HCT116 (cell line): ENCODE data around the gene FCHO2. TPM values are rescaled to one million over a fixed set of nuclear protein-coding genes. Genes with fewer than 3 reads are reported as not detected.

ENCODE experiments used
- ATAC-seq: fragments of 200-7000 bp; cut with Tn5 transposase; 2 replicates; pipeline ENCODE4 v1.9.1; 2020; ENCODE audit warnings: mild to moderate bottlenecking, moderate library complexity
- BruUV-seq: library from RNA; stranded (reverse); fragments of 400-500 nt; replicated peaks from 2 replicates; lab custom pipeline; 2021; lab: Mats Ljungman, UMichigan
- CTCF ChIA-PET: fragments of 300-600 bp; sonication (Branson Sonifier 250); formaldehyde crosslinking; loops from one replicate; lab custom pipeline; 2021; ENCODE audit warnings: antibody characterized with exemption; lab: Charles Lee
- POLR2A ChIA-PET: fragments of 300-600, 350-600 bp; sonication (Branson Sonifier 250); formaldehyde crosslinking; loops from one replicate; lab custom pipeline; 2021; ENCODE audit warnings: antibody characterized with exemption; lab: Charles Lee
- RAD21 ChIA-PET, 2 experiments: fragments of 300-600 bp; sonication (Branson Sonifier 250); formaldehyde crosslinking; loops; one replicate each; lab custom pipeline; 2023; ENCODE audit warnings: low total read pairs in 2 of 2; ENCODE audit not compliant: uncharacterized antibody in 2 of 2, unreplicated experiment in 2 of 2, low non-redundant PET in 1 of 2; lab: Charles Lee
- DNase-seq: peaks from one replicate; pipeline ENCODE4 v3.0.0-alpha.2; 2010; ENCODE audit warnings: low read depth, low spot score
- H2AFZ ChIP-seq: fragments of 200-600 bp; shearing (Covaris generic), sonication (generic); 2 replicates; pipeline ENCODE4 v1.6.1; 2017; ENCODE audit warnings: low read depth, mixed run types, mixed read lengths, antibody characterized with exemption, low read length; ENCODE audit not compliant: poor library complexity, severe bottlenecking
- H3K27ac ChIP-seq: 2 replicates; pipeline ENCODE4 v1.5.1; 2012; ENCODE audit warnings: low read depth, low read length
- H3K27me3 ChIP-seq: fragments of 200-600 bp; sonication (generic); 2 replicates; pipeline ENCODE4 v1.6.1; 2016; ENCODE audit warnings: mixed run types, low read length, mixed read lengths; ENCODE audit not compliant: insufficient read depth
- H3K36me3 ChIP-seq, 2 experiments: fragments of 200-500 bp in 1 of 2; fragments of 200-600 bp in 1 of 2; sonication (Bioruptor generic) in 1 of 2; sonication (generic) in 1 of 2; 2 replicates each; pipeline versions ENCODE4 v1.5.1 to v1.6.1; 2014 to 2016; ENCODE audit warnings: low read length in 2 of 2, inconsistent platforms in 1 of 2, mixed read lengths in 1 of 2, mixed run types in 1 of 2; ENCODE audit not compliant: insufficient read depth in 2 of 2, control insufficient read depth in 1 of 2
- H3K4me1 ChIP-seq, 2 experiments: fragments of 200-600 bp in 1 of 2; sonication (generic) in 1 of 2; 2 replicates each; pipeline versions ENCODE4 v1.5.1 to v1.6.1; 2012 to 2017; ENCODE audit warnings: low read length in 2 of 2, inconsistent platforms in 1 of 2, mild to moderate bottlenecking in 1 of 2, mixed read lengths in 1 of 2, mixed run types in 1 of 2, moderate library complexity in 1 of 2; ENCODE audit not compliant: insufficient read depth in 2 of 2, control insufficient read depth in 1 of 2
- H3K4me2 ChIP-seq: fragments of 200-600 bp; sonication (generic); 2 replicates; pipeline ENCODE4 v1.6.1; 2017; ENCODE audit warnings: mixed run types, low read length, mixed read lengths
- H3K4me3 ChIP-seq, 2 experiments: fragments of 200-600 bp in 1 of 2; sonication (generic) in 1 of 2; replicated peaks in 1 of 2; 2 replicates each; pipeline ENCODE4 v1.5.1; 2011 to 2016; ENCODE audit warnings: low read length in 2 of 2, control low read depth in 1 of 2, low read depth in 1 of 2, mild to moderate bottlenecking in 1 of 2, mixed read lengths in 1 of 2, mixed run types in 1 of 2
- H3K79me2 ChIP-seq: fragments of 200-600 bp; sonication (generic); 2 replicates; pipeline ENCODE4 v1.6.1; 2017; ENCODE audit warnings: mild to moderate bottlenecking, mixed run types, low read length, moderate library complexity, mixed read lengths; ENCODE audit not compliant: insufficient read depth
- H3K9ac ChIP-seq: fragments of 200-600 bp; sonication (generic); 2 replicates; pipeline ENCODE4 v1.6.1; 2016; ENCODE audit warnings: low read length, mixed read lengths
- H3K9me2 ChIP-seq: fragments of 200-600 bp; sonication (generic), shearing (Covaris generic); 2 replicates; pipeline ENCODE4 v1.6.1; 2017; ENCODE audit warnings: mixed run types, mild to moderate bottlenecking, moderate library complexity; ENCODE audit not compliant: insufficient read depth
- H3K9me3 ChIP-seq, 2 experiments: fragments of 200-500 bp in 1 of 2; fragments of 200-600 bp in 1 of 2; sonication (Bioruptor generic) in 1 of 2; sonication (generic) in 1 of 2; 2 replicates each; pipeline ENCODE4 v1.6.1; 2014 to 2017; ENCODE audit warnings: low read length in 2 of 2, mixed read lengths in 2 of 2, inconsistent platforms in 1 of 2, low read depth in 1 of 2, mild to moderate bottlenecking in 1 of 2, mixed run types in 1 of 2, moderate library complexity in 1 of 2; ENCODE audit not compliant: control insufficient read depth in 1 of 2, insufficient read depth in 1 of 2
- H4K20me1 ChIP-seq: fragments of 200-600 bp; sonication (generic), shearing (Covaris generic); 2 replicates; pipeline ENCODE4 v1.6.1; 2017; ENCODE audit warnings: mixed run types, mild to moderate bottlenecking, moderate library complexity; ENCODE audit not compliant: insufficient read depth
- EGR1 ChIP-seq: IDR thresholded peaks from 2 replicates; pipeline ENCODE4 v1.6.1; 2012; ENCODE audit warnings: low read depth
- ELF1 ChIP-seq: IDR thresholded peaks from 2 replicates; pipeline ENCODE4 v1.6.1; 2012; ENCODE audit warnings: low read depth, borderline replicate concordance
- POLR2A ChIP-seq: IDR thresholded peaks from 2 replicates; pipeline ENCODE4 v1.7.0; 2011; ENCODE audit warnings: borderline replicate concordance; ENCODE audit not compliant: insufficient read depth, insufficient read length; ENCODE audit errors: extremely low read depth
- SP1 ChIP-seq: IDR thresholded peaks from 2 replicates; pipeline ENCODE4 v1.6.1; 2012; ENCODE audit warnings: low read depth
- ZFX ChIP-seq: fragments of 450-650 bp; IDR thresholded peaks from 2 replicates; pipeline ENCODE4 v1.6.1; 2017
- intact Hi-C: fragments of 100-400 bp; cut with micrococcal nuclease; formaldehyde crosslinking; loops from 2 replicates; pipeline ENCODE4 v1.10.0; 2022
- total RNA-seq: library from RNA; stranded (reverse); gene quantifications from one replicate; pipeline ENCODE4 v1.2.1, GENCODE V29; 2021; ENCODE audit not compliant: unreplicated experiment
- TF ChIP-seq, protein P1 (sequence below), 3 experiments: fragments of 200-600 bp in 1 of 3; sonication (generic) in 1 of 3; IDR thresholded peaks in 2 of 3; conservative IDR thresholded peaks in 1 of 3; 2 replicates each; pipeline ENCODE4 v1.5.1; 2012 to 2017; ENCODE audit warnings: low read depth in 2 of 3, low read length in 2 of 3, antibody characterized with exemption in 1 of 3, borderline replicate concordance in 1 of 3, control low read depth in 1 of 3, mild to moderate bottlenecking in 1 of 3, mixed read lengths in 1 of 3, mixed run types in 1 of 3, moderate library complexity in 1 of 3; ENCODE audit not compliant: insufficient read depth in 1 of 3
- TF ChIP-seq, protein P2 (sequence below): IDR thresholded peaks from 2 replicates; pipeline ENCODE4 v1.6.1; 2011; ENCODE audit warnings: mild to moderate bottlenecking, low read length, moderate library complexity; ENCODE audit not compliant: insufficient replicate concordance; ENCODE audit errors: extremely low read depth
- TF ChIP-seq, protein P3 (sequence below): IDR thresholded peaks from 2 replicates; pipeline ENCODE4 v1.6.1; 2012
- TF ChIP-seq, protein P4 (sequence below): IDR thresholded peaks from 2 replicates; pipeline ENCODE4 v1.6.1; 2012; ENCODE audit warnings: low read depth

Gene FCHO2
- total RNA-seq, 1 experiment from 2014 or later: 18.7 TPM

DNA sequence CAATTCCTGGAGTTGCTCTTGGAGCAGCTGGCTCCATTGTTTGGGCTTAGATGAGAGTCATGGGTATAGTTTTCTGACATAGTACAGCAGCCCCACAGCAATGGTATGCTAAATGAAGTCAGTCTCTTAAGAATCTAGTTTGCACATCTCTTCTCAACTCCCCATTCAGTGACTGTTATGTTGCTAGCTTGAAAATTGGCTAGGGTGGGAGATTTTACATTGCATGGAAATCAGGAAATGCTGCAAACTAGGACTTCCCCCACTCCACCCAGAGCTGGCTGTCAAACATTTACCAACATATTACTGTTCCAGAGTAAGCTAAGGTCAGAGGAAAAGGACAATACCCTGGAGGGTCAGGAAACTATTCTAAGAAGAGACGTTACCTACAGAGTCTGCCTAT is 17.6 kb upstream of the FCHO2 start:
- POLR2A ChIA-PET: no interaction called here
- RAD21 ChIA-PET: no interaction called here
- BruUV-seq: no TSS peak
- Histone ChIP-seq H3K9me2 (no peaks in the 10 kb centered on the region), H3K4me2 (no peak overlapping the region), H2AFZ (no peak overlapping the region), H3K27ac (no peak overlapping the region), H4K20me1 (no peaks in the 10 kb centered on the region), H3K27me3 (no peaks in the 10 kb centered on the region), H3K9ac (no peak overlapping the region), H3K9me3 (no peaks in the 10 kb centered on the region), H3K4me3 (no peak overlapping the region), H3K79me2 (no peaks in the 10 kb centered on the region), H3K4me1 (no peaks in the 10 kb centered on the region), H3K36me3 (no peaks in the 10 kb centered on the region)
- no peak for DNase-seq
- intact Hi-C loops: no loop called here
- no peak for ATAC-seq
- TF ChIP-seq, protein P1, sequence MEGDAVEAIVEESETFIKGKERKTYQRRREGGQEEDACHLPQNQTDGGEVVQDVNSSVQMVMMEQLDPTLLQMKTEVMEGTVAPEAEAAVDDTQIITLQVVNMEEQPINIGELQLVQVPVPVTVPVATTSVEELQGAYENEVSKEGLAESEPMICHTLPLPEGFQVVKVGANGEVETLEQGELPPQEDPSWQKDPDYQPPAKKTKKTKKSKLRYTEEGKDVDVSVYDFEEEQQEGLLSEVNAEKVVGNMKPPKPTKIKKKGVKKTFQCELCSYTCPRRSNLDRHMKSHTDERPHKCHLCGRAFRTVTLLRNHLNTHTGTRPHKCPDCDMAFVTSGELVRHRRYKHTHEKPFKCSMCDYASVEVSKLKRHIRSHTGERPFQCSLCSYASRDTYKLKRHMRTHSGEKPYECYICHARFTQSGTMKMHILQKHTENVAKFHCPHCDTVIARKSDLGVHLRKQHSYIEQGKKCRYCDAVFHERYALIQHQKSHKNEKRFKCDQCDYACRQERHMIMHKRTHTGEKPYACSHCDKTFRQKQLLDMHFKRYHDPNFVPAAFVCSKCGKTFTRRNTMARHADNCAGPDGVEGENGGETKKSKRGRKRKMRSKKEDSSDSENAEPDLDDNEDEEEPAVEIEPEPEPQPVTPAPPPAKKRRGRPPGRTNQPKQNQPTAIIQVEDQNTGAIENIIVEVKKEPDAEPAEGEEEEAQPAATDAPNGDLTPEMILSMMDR (IDR thresholded peaks at IDR 0.05 in 2 of 3, conservative IDR thresholded peaks at IDR 0.05 in 1 of 3; ENCODE audit: borderline replicate concordance in 1 of 3, insufficient read depth in 1 of 3, low read depth in 2 of 3, low read length in 2 of 3): no peak
- CTCF ChIA-PET: no interaction called here

DNA sequence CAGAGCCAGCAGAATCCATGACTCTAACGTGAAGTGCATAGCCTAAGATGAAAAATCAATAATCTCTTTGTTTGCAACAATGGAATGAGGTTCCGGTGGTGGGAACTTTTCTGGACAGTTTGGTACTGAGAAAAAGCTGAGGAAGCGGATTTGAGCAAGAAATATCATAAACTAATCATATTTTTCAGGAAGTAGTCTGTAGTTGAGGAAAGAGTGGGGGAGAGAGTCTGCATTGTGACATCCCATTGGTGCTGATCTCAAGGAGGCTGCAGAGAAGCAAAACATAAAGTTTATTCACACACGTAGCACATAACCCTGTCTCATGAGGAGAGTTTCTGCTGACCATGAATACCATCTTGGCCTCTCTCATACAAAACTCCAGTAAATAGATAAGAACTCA is 15.8 kb upstream of the FCHO2 start:
- POLR2A ChIA-PET: no interaction called here
- Histone ChIP-seq H3K36me3 (no peaks in the 10 kb centered on the region), H2AFZ (no peak overlapping the region), H3K4me1 (no peaks in the 10 kb centered on the region), H4K20me1 (no peaks in the 10 kb centered on the region), H3K27me3 (no peaks in the 10 kb centered on the region), H3K79me2 (no peaks in the 10 kb centered on the region), H3K27ac (no peak overlapping the region), H3K9me3 (no peaks in the 10 kb centered on the region), H3K4me3 (no peak overlapping the region), H3K4me2 (no peak overlapping the region), H3K9me2 (no peaks in the 10 kb centered on the region), H3K9ac (no peak overlapping the region)
- intact Hi-C loops: no loop called here
- ATAC-seq (no peak), DNase-seq (no peak)
- RAD21 ChIA-PET: no interaction called here
- BruUV-seq: no TSS peak
- CTCF ChIA-PET: no interaction called here
- TF ChIP-seq ZFX (no peak), SP1 (no peak), ELF1 (no peak), EGR1 (no peak), POLR2A (no peak)
- TF ChIP-seq, protein P1 (IDR thresholded peaks at IDR 0.05 in 2 of 3, conservative IDR thresholded peaks at IDR 0.05 in 1 of 3; ENCODE audit: borderline replicate concordance in 1 of 3, insufficient read depth in 1 of 3, low read depth in 2 of 3, low read length in 2 of 3): no peak
- TF ChIP-seq, protein P2, sequence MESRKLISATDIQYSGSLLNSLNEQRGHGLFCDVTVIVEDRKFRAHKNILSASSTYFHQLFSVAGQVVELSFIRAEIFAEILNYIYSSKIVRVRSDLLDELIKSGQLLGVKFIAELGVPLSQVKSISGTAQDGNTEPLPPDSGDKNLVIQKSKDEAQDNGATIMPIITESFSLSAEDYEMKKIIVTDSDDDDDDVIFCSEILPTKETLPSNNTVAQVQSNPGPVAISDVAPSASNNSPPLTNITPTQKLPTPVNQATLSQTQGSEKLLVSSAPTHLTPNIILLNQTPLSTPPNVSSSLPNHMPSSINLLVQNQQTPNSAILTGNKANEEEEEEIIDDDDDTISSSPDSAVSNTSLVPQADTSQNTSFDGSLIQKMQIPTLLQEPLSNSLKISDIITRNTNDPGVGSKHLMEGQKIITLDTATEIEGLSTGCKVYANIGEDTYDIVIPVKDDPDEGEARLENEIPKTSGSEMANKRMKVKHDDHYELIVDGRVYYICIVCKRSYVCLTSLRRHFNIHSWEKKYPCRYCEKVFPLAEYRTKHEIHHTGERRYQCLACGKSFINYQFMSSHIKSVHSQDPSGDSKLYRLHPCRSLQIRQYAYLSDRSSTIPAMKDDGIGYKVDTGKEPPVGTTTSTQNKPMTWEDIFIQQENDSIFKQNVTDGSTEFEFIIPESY: no peak
- TF ChIP-seq, protein P3, sequence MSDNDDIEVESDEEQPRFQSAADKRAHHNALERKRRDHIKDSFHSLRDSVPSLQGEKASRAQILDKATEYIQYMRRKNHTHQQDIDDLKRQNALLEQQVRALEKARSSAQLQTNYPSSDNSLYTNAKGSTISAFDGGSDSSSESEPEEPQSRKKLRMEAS: no peak
- TF ChIP-seq, protein P4, sequence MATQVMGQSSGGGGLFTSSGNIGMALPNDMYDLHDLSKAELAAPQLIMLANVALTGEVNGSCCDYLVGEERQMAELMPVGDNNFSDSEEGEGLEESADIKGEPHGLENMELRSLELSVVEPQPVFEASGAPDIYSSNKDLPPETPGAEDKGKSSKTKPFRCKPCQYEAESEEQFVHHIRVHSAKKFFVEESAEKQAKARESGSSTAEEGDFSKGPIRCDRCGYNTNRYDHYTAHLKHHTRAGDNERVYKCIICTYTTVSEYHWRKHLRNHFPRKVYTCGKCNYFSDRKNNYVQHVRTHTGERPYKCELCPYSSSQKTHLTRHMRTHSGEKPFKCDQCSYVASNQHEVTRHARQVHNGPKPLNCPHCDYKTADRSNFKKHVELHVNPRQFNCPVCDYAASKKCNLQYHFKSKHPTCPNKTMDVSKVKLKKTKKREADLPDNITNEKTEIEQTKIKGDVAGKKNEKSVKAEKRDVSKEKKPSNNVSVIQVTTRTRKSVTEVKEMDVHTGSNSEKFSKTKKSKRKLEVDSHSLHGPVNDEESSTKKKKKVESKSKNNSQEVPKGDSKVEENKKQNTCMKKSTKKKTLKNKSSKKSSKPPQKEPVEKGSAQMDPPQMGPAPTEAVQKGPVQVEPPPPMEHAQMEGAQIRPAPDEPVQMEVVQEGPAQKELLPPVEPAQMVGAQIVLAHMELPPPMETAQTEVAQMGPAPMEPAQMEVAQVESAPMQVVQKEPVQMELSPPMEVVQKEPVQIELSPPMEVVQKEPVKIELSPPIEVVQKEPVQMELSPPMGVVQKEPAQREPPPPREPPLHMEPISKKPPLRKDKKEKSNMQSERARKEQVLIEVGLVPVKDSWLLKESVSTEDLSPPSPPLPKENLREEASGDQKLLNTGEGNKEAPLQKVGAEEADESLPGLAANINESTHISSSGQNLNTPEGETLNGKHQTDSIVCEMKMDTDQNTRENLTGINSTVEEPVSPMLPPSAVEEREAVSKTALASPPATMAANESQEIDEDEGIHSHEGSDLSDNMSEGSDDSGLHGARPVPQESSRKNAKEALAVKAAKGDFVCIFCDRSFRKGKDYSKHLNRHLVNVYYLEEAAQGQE: no peak
